K562 (cell line): ENCODE measurements around the gene DDIT3. TPM values are rescaled to one million over a fixed set of nuclear protein-coding genes. Genes with fewer than 3 reads are reported as not detected.
A peak's percentile ranks its signal among the peaks of the same experiment; 100 is the strongest.

Experiments
- CBX1 ChIP-seq: sonication (generic); IDR thresholded peaks from 2 replicates; pipeline ENCODE4 v1.6.1; 2016; ENCODE audit warnings: antibody characterized with exemption, low read depth, mild to moderate bottlenecking
- CHD4 ChIP-seq: fragments of 200-600 bp; sonication (generic); IDR thresholded peaks from 3 replicates; pipeline ENCODE4 v1.6.1; 2012; ENCODE audit warnings: low read depth, mild to moderate bottlenecking, mixed read lengths, low read length, inconsistent platforms; ENCODE audit not compliant: insufficient read depth, insufficient replicate concordance, poor library complexity, severe bottlenecking
- CXXC5 ChIP-seq: fragments of 250-450 bp; sonication (Bioruptor Pico); IDR thresholded peaks from 2 replicates; pipeline ENCODE4 v1.8.0; 2022; ENCODE audit warnings: inconsistent platforms, mild to moderate bottlenecking, moderate library complexity
- DNMT1 ChIP-seq: fragments of 450-650 bp; IDR thresholded peaks from 2 replicates; pipeline ENCODE4 v1.6.1; 2016; ENCODE audit warnings: antibody characterized with exemption, mild to moderate bottlenecking
- FOXK1 ChIP-seq: sonication (generic); formaldehyde crosslinking; IDR thresholded peaks from 2 replicates; pipeline ENCODE4 v1.8.0; 2022; ENCODE audit warnings: missing genetic modification reagents, mild to moderate bottlenecking, borderline replicate concordance
- NCOA4 ChIP-seq: fragments of 450-650 bp; IDR thresholded peaks from 2 replicates; pipeline ENCODE4 v1.6.1; 2018; ENCODE audit warnings: mild to moderate bottlenecking; ENCODE audit not compliant: partially characterized antibody
- PRMT5 ChIP-seq: sonication (generic); formaldehyde crosslinking; IDR thresholded peaks from 2 replicates; pipeline ENCODE4 v1.5.0; 2020; ENCODE audit warnings: missing genetic modification reagents
- RBM15 ChIP-seq: fragments of 200-400 bp; formaldehyde crosslinking; IDR thresholded peaks from 2 replicates; pipeline ENCODE4 v1.6.1; 2018; ENCODE audit warnings: mild to moderate bottlenecking, low read length, moderate library complexity; ENCODE audit not compliant: insufficient read depth
- RBM39 ChIP-seq: fragments of 200-400 bp; formaldehyde crosslinking; optimal IDR thresholded peaks from 2 replicates; pipeline ENCODE3; 2018; ENCODE audit warnings: low read depth, low read length
- TCF3 ChIP-seq: sonication (generic); formaldehyde crosslinking; IDR thresholded peaks from 2 replicates; pipeline ENCODE4 v1.4.0; 2020; ENCODE audit warnings: mild to moderate bottlenecking, missing genetic modification reagents
- TEAD2 ChIP-seq: fragments of 450-650 bp; IDR thresholded peaks from 2 replicates; pipeline ENCODE4 v1.6.1; 2016; ENCODE audit warnings: missing genetic modification characterization, control low read depth, missing compliant biosample characterization
- ZNF274 ChIP-seq: IDR thresholded peaks from 2 replicates; pipeline ENCODE4 v1.6.1; 2011; ENCODE audit warnings: low read depth, mild to moderate bottlenecking, low read length, moderate library complexity, borderline replicate concordance
- ZZZ3 ChIP-seq: fragments of 450-650 bp; IDR thresholded peaks from 2 replicates; pipeline ENCODE4 v1.6.1; 2016; ENCODE audit warnings: antibody characterized with exemption, mild to moderate bottlenecking, moderate library complexity
- polyA plus RNA-seq, 8 experiments: library from polyadenylated mRNA; depleted of rRNA in 4 of 8; stranded (reverse) in 5 of 8; unstranded in 3 of 8; fragments of >200 nt; fragmentation: Nextera tagmentation in 2 of 8; fragmentation: Illumina TruSeq in 1 of 8; extraction: Ambion mirVana in 2 of 8; extraction: Trizol in 1 of 8; gene quantifications; 2 replicates each; pipeline versions ENCODE4 v1.2.1 to v1.2.3, GENCODE V29; 2011 to 2014; ENCODE audit warnings: inconsistent platforms in 1 of 8, missing spikeins in 1 of 8
- total RNA-seq, 7 experiments: library from RNA; depleted of rRNA in 6 of 7; stranded (reverse); fragments of >200 nt in 6 of 7; fragmentation: Illumina TruSeq in 2 of 7; extraction: Trizol in 2 of 7; gene quantifications; 2 replicates each; pipeline versions ENCODE4 v1.2.1 to v1.2.3, GENCODE V29; 2011 to 2021; ENCODE audit warnings: low replicate concordance in 1 of 7
- TF ChIP-seq, protein P1 (sequence below), 2 experiments: fragments of 450-650 bp; formaldehyde crosslinking in 1 of 2; IDR thresholded peaks; 2 replicates each; pipeline versions ENCODE4 v1.4.0 to v1.6.1; 2014 to 2020; ENCODE audit warnings: mild to moderate bottlenecking in 2 of 2, borderline replicate concordance in 1 of 2, low read depth in 1 of 2
- TF ChIP-seq, protein P2 (sequence below): conservative IDR thresholded peaks from 2 replicates; pipeline ENCODE4 v1.6.1; 2011; ENCODE audit warnings: low read depth, mild to moderate bottlenecking, low read length; ENCODE audit not compliant: control insufficient read depth
- TF ChIP-seq, protein P3 (sequence below): fragments of 250-450 bp; sonication (Bioruptor Pico); IDR thresholded peaks from 2 replicates; pipeline ENCODE4 v1.5.0; 2021

DDIT3 gene
- total and polyA plus RNA-seq, 9 of the 15 experiments (the other 6 are each of a cell fraction or from before 2014, with no cell fraction given), result 59.1 to 272 (median 89.9) TPM

DNA sequence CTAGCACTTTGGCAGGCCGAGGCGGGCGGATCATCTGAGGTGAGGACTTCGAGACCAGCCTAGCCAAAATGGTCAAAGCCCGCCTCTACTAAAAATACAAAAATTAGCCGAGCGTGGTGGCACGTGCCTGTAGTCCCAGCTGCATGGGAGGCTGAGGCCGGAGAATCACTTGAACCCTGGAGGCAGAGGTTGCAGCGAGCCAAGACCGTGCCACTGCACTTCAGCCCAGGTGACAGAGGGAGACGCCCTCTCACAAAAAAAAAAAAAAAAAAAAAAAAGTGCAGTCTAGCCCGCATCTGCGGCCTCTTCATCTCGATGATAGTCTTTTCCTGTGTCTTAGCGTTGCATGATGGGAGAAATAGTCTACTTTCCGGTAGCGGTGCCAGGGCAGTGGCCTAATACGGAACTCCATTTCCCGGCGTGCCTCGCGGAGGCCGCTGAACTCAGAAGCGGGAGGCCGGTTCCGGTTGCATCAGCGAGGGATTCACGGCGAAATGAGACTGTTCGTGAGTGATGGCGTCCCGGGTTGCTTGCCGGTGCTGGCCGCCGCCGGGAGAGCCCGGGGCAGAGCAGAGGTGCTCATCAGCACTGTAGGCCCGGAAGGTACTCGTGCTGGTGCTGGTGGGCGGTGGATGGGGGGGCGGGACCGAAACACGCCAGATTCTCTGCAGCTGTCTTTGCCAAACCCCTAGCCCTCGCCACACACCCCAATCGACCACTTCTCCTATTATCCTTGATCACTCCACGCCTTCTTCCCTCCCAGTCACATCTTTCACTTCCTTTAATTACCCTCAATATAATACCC lies 32.5 kb downstream of the DDIT3 start, which contains the start of gene MARS1 (continued):
- no peak for TF ChIP-seq CHD4
- no peak for TF ChIP-seq ZZZ3
- TF ChIP-seq NCOA4, result no peak
- no peak for TF ChIP-seq RBM15
- TF ChIP-seq CXXC5, result peak; percentile 81
- no peak for TF ChIP-seq PRMT5
- no peak for TF ChIP-seq ZNF274
- TF ChIP-seq DNMT1, result no peak
- 0 out of 2 replicates have a peak, but pooled peaks have one; percentile 67 for TF ChIP-seq CBX1
- TF ChIP-seq, protein P1, sequence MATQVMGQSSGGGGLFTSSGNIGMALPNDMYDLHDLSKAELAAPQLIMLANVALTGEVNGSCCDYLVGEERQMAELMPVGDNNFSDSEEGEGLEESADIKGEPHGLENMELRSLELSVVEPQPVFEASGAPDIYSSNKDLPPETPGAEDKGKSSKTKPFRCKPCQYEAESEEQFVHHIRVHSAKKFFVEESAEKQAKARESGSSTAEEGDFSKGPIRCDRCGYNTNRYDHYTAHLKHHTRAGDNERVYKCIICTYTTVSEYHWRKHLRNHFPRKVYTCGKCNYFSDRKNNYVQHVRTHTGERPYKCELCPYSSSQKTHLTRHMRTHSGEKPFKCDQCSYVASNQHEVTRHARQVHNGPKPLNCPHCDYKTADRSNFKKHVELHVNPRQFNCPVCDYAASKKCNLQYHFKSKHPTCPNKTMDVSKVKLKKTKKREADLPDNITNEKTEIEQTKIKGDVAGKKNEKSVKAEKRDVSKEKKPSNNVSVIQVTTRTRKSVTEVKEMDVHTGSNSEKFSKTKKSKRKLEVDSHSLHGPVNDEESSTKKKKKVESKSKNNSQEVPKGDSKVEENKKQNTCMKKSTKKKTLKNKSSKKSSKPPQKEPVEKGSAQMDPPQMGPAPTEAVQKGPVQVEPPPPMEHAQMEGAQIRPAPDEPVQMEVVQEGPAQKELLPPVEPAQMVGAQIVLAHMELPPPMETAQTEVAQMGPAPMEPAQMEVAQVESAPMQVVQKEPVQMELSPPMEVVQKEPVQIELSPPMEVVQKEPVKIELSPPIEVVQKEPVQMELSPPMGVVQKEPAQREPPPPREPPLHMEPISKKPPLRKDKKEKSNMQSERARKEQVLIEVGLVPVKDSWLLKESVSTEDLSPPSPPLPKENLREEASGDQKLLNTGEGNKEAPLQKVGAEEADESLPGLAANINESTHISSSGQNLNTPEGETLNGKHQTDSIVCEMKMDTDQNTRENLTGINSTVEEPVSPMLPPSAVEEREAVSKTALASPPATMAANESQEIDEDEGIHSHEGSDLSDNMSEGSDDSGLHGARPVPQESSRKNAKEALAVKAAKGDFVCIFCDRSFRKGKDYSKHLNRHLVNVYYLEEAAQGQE (IDR thresholded peaks at IDR 0.05; ENCODE audit: borderline replicate concordance), result no peak
- TF ChIP-seq, protein P1 (CRISPR knock-in tag; IDR thresholded peaks at IDR 0.05; ENCODE audit: low read depth), result 0 out of 2 replicates have a peak, but pooled peaks have one; percentile 20
- TF ChIP-seq RBM39, result no peak
- no peak for TF ChIP-seq TEAD2 (tag)
- no peak for TF ChIP-seq TCF3 (CRISPR knock-in tag)
- peak; percentile 92; the same call in 1 of the 2 replicates for TF ChIP-seq FOXK1 (CRISPR knock-in tag)
- TF ChIP-seq, protein P2, sequence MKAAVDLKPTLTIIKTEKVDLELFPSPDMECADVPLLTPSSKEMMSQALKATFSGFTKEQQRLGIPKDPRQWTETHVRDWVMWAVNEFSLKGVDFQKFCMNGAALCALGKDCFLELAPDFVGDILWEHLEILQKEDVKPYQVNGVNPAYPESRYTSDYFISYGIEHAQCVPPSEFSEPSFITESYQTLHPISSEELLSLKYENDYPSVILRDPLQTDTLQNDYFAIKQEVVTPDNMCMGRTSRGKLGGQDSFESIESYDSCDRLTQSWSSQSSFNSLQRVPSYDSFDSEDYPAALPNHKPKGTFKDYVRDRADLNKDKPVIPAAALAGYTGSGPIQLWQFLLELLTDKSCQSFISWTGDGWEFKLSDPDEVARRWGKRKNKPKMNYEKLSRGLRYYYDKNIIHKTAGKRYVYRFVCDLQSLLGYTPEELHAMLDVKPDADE, result peak; percentile 94
- TF ChIP-seq, protein P3, sequence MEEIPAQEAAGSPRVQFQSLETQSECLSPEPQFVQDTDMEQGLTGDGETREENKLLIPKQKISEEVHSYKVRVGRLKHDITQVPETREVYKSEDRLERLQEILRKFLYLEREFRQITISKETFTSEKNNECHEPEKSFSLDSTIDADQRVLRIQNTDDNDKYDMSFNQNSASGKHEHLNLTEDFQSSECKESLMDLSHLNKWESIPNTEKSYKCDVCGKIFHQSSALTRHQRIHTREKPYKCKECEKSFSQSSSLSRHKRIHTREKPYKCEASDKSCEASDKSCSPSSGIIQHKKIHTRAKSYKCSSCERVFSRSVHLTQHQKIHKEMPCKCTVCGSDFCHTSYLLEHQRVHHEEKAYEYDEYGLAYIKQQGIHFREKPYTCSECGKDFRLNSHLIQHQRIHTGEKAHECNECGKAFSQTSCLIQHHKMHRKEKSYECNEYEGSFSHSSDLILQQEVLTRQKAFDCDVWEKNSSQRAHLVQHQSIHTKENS (CRISPR knock-in tag), result no peak
